Neuron (in vitro differentiated cells): ENCODE measurements around the gene WNT6.

Source experiments
- H2AFZ ChIP-seq: one replicate; pipeline ENCODE4 v1.6.1; 2013; ENCODE audit warnings: low read depth, mild to moderate bottlenecking, inconsistent platforms, low read length, moderate library complexity
- H3K27me3 ChIP-seq: one replicate; pipeline ENCODE4 v1.6.1; 2013; ENCODE audit warnings: low read length; ENCODE audit not compliant: insufficient read depth
- H3K36me3 ChIP-seq: one replicate; pipeline ENCODE4 v1.6.1; 2013; ENCODE audit warnings: low read length; ENCODE audit not compliant: insufficient read depth
- H3K4me1 ChIP-seq: one replicate; pipeline ENCODE4 v1.6.1; 2013; ENCODE audit warnings: low read length; ENCODE audit not compliant: insufficient read depth
- H3K4me3 ChIP-seq: 2 replicates; pipeline ENCODE4 v1.5.1; 2013; ENCODE audit warnings: mild to moderate bottlenecking, low read length, moderate library complexity
- H3K9me3 ChIP-seq: one replicate; pipeline ENCODE4 v1.6.1; 2013; ENCODE audit warnings: low read length

WNT6 gene

DNA sequence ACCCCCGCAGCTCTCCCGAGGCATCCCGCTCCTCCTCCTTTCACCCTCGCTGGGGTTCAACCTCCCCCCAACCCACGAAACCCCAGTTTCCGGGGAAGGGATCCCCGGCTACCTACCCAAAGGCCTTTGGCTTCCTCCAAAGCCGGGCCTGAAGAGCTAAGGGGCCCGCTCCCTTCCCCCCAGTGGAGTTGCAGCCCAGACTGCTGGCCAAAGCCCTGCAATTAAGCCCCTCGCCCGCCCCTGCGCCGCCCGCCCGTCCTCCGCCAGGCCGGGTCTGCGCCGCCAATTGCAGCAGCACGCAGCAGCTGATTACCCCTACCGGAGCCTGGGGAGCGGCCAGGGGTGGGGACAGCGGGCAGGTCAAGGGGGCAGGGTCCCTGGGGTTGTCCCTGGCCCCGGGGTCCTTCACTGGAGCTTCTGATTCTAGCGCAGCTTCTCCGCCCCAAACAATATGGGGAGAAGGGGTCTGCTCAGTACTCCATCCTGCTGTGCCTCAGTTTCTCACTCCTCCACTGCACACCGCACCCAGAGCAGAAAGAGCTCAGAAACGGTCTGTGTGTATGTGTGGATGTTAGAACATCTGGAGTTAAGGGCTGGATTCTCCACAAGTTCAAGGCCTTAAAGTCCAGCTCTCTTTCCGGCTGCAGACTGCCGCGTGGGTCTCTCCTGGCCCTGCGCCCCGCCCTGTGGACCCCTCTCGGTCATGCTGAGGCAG is 37.9 kb downstream of the WNT6 start:
- Histone ChIP-seq H2AFZ (no peak overlapping the region), H3K4me1 (peaks cover 13% of the 10 kb centered on the region), H3K4me3 (no peak overlapping the region), H3K36me3 (no peaks in the 10 kb centered on the region), H3K27me3 (peaks cover 85% of the 10 kb centered on the region), H3K9me3 (peaks cover 3% of the 10 kb centered on the region)

GRCh38 chr2:218898109-218898878 is 38.7 kb downstream of the WNT6 start:
- Histone ChIP-seq H2AFZ (no peak overlapping the region), H3K9me3 (peaks cover 3% of the 10 kb centered on the region), H3K27me3 (peaks cover 82% of the 10 kb centered on the region), H3K4me3 (no peak overlapping the region), H3K36me3 (no peaks in the 10 kb centered on the region), H3K4me1 (peaks cover 13% of the 10 kb centered on the region)

GRCh38 chr2:218899147-218899546 is 39.5 kb downstream of the WNT6 start:
- Histone ChIP-seq H3K4me1 (peaks cover 13% of the 10 kb centered on the region), H3K27me3 (peaks cover 77% of the 10 kb centered on the region), H2AFZ (no peak overlapping the region)

GRCh38 chr2:218902427-218902826 is 42.8 kb downstream of the WNT6 start:
- Histone ChIP-seq H3K4me1 (peaks cover under 1% of the 10 kb centered on the region), H2AFZ (no peak overlapping the region), H3K27me3 (peaks cover 63% of the 10 kb centered on the region), H3K36me3 (no peaks in the 10 kb centered on the region), H3K4me3 (no peak overlapping the region), H3K9me3 (peaks cover 3% of the 10 kb centered on the region)

More at GRCh38 chr2:218899147-218899546, 39.5 kb downstream of the WNT6 start:
- H3K36me3 ChIP-seq: no peaks in the 10 kb centered on the region
- no peak overlapping the region for H3K4me3 ChIP-seq
- H3K9me3 ChIP-seq: peaks cover 3% of the 10 kb centered on the region

GRCh38 chr2:218904176-218904575 is 44.6 kb downstream of the WNT6 start:
- H2AFZ ChIP-seq: no peak overlapping the region
- H3K4me1 ChIP-seq: peaks cover 4% of the 10 kb centered on the region
- peaks cover 45% of the 10 kb centered on the region for H3K27me3 ChIP-seq
- no peaks in the 10 kb centered on the region for H3K36me3 ChIP-seq
- H3K4me3 ChIP-seq: no peak overlapping the region
- peaks cover 3% of the 10 kb centered on the region for H3K9me3 ChIP-seq

GRCh38 chr2:218908721-218909619 is 49.4 kb downstream of the WNT6 start:
- no peaks in the 10 kb centered on the region for H3K36me3 ChIP-seq
- H3K4me1 ChIP-seq: peaks cover 22% of the 10 kb centered on the region
- H3K9me3 ChIP-seq: no peaks in the 10 kb centered on the region
- H3K27me3 ChIP-seq: peaks cover 20% of the 10 kb centered on the region
- H2AFZ ChIP-seq: peak overlapping the region; percentile 67
- peak overlapping the region; percentile 66 for H3K4me3 ChIP-seq

DNA sequence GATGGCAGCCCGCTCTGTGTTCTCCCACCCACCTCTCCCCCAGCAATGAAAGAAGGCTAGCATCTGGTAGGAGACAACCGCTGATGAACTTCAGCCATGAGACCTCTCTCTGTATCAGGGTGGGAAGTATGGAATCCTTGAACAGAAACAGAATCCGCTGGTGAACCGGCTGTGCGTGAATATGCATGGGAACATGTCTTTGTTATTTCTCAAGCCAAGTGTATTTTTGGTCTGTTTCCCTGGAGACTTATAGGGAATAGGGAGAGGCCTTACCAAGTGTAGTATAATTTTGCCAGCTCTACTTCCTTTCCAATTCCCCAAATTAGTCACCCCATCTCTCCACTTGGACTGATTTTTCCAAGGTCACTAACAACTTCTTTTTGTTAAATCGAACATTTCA is 51.1 kb downstream of the WNT6 start:
- Histone ChIP-seq H3K27me3 (peaks cover 11% of the 10 kb centered on the region), H3K36me3 (no peaks in the 10 kb centered on the region), H3K4me1 (peaks cover 22% of the 10 kb centered on the region), H3K4me3 (no peak overlapping the region), H2AFZ (no peak overlapping the region), H3K9me3 (no peaks in the 10 kb centered on the region)

GRCh38 chr2:218920504-218920903 is 60.9 kb downstream of the WNT6 start:
- Histone ChIP-seq H3K4me3 (no peak overlapping the region), H3K36me3 (no peaks in the 10 kb centered on the region), H3K9me3 (peaks cover 6% of the 10 kb centered on the region), H2AFZ (no peak overlapping the region), H3K4me1 (no peaks in the 10 kb centered on the region), H3K27me3 (no peaks in the 10 kb centered on the region)
